ENCODE measurements around the gene OR5D18. TPM values are rescaled to one million over a fixed set of nuclear protein-coding genes. Genes with fewer than 3 reads are reported as not detected.

OR5D18 gene
- total RNA-seq (not detected), polyA plus RNA-seq (not detected)
- long read RNA-seq, donor 1 = 0 reads
- long read RNA-seq, donor 2 = 0 reads
- long read RNA-seq, donor 3 = 0 reads
- long read RNA-seq, donor 4 = 0 reads

DNA sequence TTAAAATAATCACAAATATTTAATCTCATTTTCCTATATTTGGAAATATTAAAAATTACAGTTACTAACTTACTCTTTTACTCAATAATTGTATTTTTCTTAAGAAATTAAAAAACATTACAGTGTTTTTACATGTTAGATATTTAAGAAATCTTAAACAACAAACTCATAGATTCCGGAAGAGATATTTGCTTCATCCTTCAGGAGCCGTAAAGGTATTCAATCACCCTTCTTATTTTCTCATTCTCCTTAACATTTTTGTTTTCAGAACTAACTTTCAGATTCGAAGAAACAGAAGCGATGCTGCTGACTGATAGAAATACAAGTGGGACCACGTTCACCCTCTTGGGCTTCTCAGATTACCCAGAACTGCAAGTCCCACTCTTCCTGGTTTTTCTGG, at the start of gene OR5D18:
Gene OR5D18 (plus strand): TSS at position 301 of the 400 bp plus-strand sequence. CDS start 0 bp downstream, at position 301.
- ATAC-seq (no peak), DNase-seq (no peak)
- H3K4me3 ChIP-seq (ENCODE audit: low read length) = no peak within 1 kb of the TSS
- intact Hi-C loops (cut with DNase I) = no loop called here
- no peaks in the 10 kb centered on the region for H3K9me3 ChIP-seq (ENCODE audit: control insufficient read depth, low read length)
- no peaks in the 10 kb centered on the region for H3K27me3 ChIP-seq (ENCODE audit: control insufficient read depth, insufficient read depth)
- no peaks in the 10 kb centered on the region for H3K4me1 ChIP-seq (ENCODE audit: control insufficient read depth, insufficient read depth, low read length)
- 80% methylated on average over 5 of the region's 5 CpGs for WGBS
- no peak within 1 kb of the TSS for H3K27ac ChIP-seq (ENCODE audit: low read length)

DNA sequence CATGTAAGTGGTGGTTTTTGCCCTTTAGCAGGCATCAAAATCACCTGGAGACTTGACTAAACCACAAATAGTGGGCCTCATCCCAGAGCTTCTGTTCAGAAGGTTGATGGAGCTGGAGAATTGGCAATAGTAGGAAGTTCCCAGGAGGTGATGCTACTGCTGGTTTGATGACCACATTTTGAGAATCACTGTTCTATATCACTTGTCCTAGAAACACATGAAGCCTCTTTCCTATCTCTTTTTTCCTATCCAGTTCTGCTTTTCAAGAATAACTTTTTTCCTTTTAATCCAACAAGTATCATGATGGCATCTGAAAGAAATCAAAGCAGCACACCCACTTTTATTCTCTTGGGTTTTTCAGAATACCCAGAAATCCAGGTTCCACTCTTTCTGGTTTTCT, 46.3 kb upstream of the OR5D18 start, which contains the start of gene OR5D13:
Gene OR5D13 (plus strand): TSS at position 301 of the 400 bp plus-strand sequence. CDS start 0 bp downstream, at position 301.
- ATAC-seq = no peak

GRCh38 chr11:55791606-55792005, 27.8 kb upstream of the OR5D18 start:
- WGBS = 79% methylated on average over 1 of the region's 1 CpG
- ATAC-seq (no peak), DNase-seq (no peak)
- no peaks in the 10 kb centered on the region for H3K9me3 ChIP-seq (ENCODE audit: control insufficient read depth, low read length)
- no peaks in the 10 kb centered on the region for H3K27me3 ChIP-seq (ENCODE audit: control insufficient read depth, insufficient read depth)
- H3K27ac ChIP-seq (ENCODE audit: low read length) = no peak overlapping the region
- intact Hi-C loops (cut with DNase I) = no loop called here
- no peak overlapping the region for H3K4me3 ChIP-seq (ENCODE audit: low read length)
- H3K4me1 ChIP-seq (ENCODE audit: control insufficient read depth, insufficient read depth, low read length) = no peaks in the 10 kb centered on the region

More for the DNA sequence above, 46.3 kb upstream of the OR5D18 start, which contains the start of gene OR5D13:
- Histone ChIP-seq H3K27ac (ENCODE audit: low read length) (no peak within 1 kb of the TSS), H3K9me3 (ENCODE audit: control insufficient read depth, low read length) (no peaks in the 10 kb centered on the region), H3K4me1 (ENCODE audit: control insufficient read depth, insufficient read depth, low read length) (no peaks in the 10 kb centered on the region), H3K4me3 (ENCODE audit: low read length) (no peak within 1 kb of the TSS), H3K27me3 (ENCODE audit: control insufficient read depth, insufficient read depth) (no peaks in the 10 kb centered on the region)
- intact Hi-C loops (cut with DNase I) = no loop called here
- DNase-seq = no peak

- ATAC-seq = no peak
- 36% methylated on average over 2 of the region's 2 CpGs for WGBS
- H3K4me1 ChIP-seq (ENCODE audit: control insufficient read depth, insufficient read depth, low read length) = no peaks in the 10 kb centered on the region
- DNase-seq = no peak
- no peaks in the 10 kb centered on the region for H3K27me3 ChIP-seq (ENCODE audit: control insufficient read depth, insufficient read depth)
- no peaks in the 10 kb centered on the region for H3K9me3 ChIP-seq (ENCODE audit: control insufficient read depth, low read length)
- no peak overlapping the region for H3K27ac ChIP-seq (ENCODE audit: low read length)
- no peak overlapping the region for H3K4me3 ChIP-seq (ENCODE audit: low read length)
- intact Hi-C loops (cut with DNase I) = no loop called here
These were observed 26.1 kb upstream of the OR5D18 start for GRCh38 chr11:55793321-55793720.

DNA sequence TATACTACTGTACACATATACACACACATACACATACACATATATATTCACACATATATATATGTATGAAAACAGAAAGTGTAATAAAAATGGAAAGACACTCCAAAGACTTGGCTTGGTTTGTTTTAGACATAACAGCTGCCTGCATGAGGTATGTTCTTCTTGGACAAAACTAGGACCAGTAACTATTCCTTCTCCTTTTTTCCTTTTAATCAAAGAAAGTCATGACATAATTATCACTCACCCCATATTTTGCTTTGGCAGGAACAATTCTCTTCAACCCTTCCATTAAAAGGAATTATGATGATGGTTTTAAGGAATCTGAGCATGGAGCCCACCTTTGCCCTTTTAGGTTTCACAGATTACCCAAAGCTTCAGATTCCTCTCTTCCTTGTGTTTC, 24.2 kb upstream of the OR5D18 start, which contains the start of gene OR5D14:
Gene OR5D14 (plus strand): TSS at position 301 of the 400 bp plus-strand sequence. CDS start 0 bp downstream, at position 301.
- H3K27me3 ChIP-seq (ENCODE audit: control insufficient read depth, insufficient read depth) = no peaks in the 10 kb centered on the region
- DNase-seq = no peak
- no peak for ATAC-seq
- intact Hi-C loops (cut with DNase I) = no loop called here
- no peaks in the 10 kb centered on the region for H3K4me1 ChIP-seq (ENCODE audit: control insufficient read depth, insufficient read depth, low read length)
- H3K4me3 ChIP-seq (ENCODE audit: low read length) = no peak within 1 kb of the TSS
- H3K9me3 ChIP-seq (ENCODE audit: control insufficient read depth, low read length) = no peaks in the 10 kb centered on the region
- no peak within 1 kb of the TSS for H3K27ac ChIP-seq (ENCODE audit: low read length)

GRCh38 chr11:55806248-55806647, 13.2 kb upstream of the OR5D18 start:
- Histone ChIP-seq H3K4me3 (ENCODE audit: low read length) (no peak overlapping the region), H3K9me3 (ENCODE audit: control insufficient read depth, low read length) (no peaks in the 10 kb centered on the region), H3K4me1 (ENCODE audit: control insufficient read depth, insufficient read depth, low read length) (no peaks in the 10 kb centered on the region), H3K27me3 (ENCODE audit: control insufficient read depth, insufficient read depth) (no peaks in the 10 kb centered on the region), H3K27ac (ENCODE audit: low read length) (no peak overlapping the region)
- intact Hi-C loops (cut with DNase I) = no loop called here
- DNase-seq (no peak), ATAC-seq (no peak)
- WGBS = 86% methylated on average over 1 of the region's 1 CpG

- ATAC-seq = no peak
- 92% methylated on average over 1 of the region's 1 CpG for WGBS
- Histone ChIP-seq H3K9me3 (ENCODE audit: control insufficient read depth, low read length) (no peaks in the 10 kb centered on the region), H3K27me3 (ENCODE audit: control insufficient read depth, insufficient read depth) (no peaks in the 10 kb centered on the region), H3K4me1 (ENCODE audit: control insufficient read depth, insufficient read depth, low read length) (no peaks in the 10 kb centered on the region), H3K27ac (ENCODE audit: low read length) (no peak within 1 kb of the TSS), H3K4me3 (ENCODE audit: low read length) (no peak within 1 kb of the TSS)
- intact Hi-C loops (cut with DNase I) = no loop called here
- no peak for DNase-seq
These were observed 8.4 kb upstream of the OR5D18 start, which contains the start of gene OR5L1 for GRCh38 chr11:55811067-55811466. TSS of gene OR5L1 (plus strand) at chr11:55811367. CDS start at chr11:55811467, 100 bp downstream.

GRCh38 chr11:55826919-55827318, 7.5 kb downstream of the OR5D18 start, which contains the start of gene OR5L2:
TSS of gene OR5L2 (plus strand) at chr11:55827219. CDS start at chr11:55827219, 0 bp downstream.
- ATAC-seq = no peak
- H3K27me3 ChIP-seq (ENCODE audit: control insufficient read depth, insufficient read depth) = no peaks in the 10 kb centered on the region
- H3K9me3 ChIP-seq (ENCODE audit: control insufficient read depth, low read length) = no peaks in the 10 kb centered on the region
- DNase-seq = no peak
- intact Hi-C loops (cut with DNase I) = no loop called here
- H3K4me1 ChIP-seq (ENCODE audit: control insufficient read depth, insufficient read depth, low read length) = no peaks in the 10 kb centered on the region
- no peak within 1 kb of the TSS for H3K27ac ChIP-seq (ENCODE audit: low read length)
- H3K4me3 ChIP-seq (ENCODE audit: low read length) = no peak within 1 kb of the TSS

DNA sequence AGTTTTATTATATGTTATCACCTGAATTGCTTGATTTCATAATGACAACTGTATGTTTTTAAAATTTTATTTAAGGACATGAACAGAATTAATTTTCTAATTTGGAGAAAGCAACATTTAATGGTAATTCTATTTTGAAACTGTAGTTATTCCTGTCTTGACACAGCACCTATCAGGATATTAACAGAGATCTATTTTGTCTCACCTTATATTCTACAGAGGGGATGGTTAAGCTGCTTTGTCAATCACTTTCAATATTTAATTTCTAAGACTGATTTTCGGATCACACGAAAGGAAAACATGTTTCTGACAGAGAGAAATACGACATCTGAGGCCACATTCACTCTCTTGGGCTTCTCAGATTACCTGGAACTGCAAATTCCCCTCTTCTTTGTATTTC, 19.0 kb downstream of the OR5D18 start, which contains the start of gene OR5D16:
Gene OR5D16 (plus strand): TSS at position 301 of the 400 bp plus-strand sequence. CDS start 0 bp downstream, at position 301.
- DNase-seq = no peak
- H3K4me1 ChIP-seq (ENCODE audit: control insufficient read depth, insufficient read depth, low read length) = no peaks in the 10 kb centered on the region
- 29% methylated on average over 3 of the region's 3 CpGs for WGBS
- no peaks in the 10 kb centered on the region for H3K9me3 ChIP-seq (ENCODE audit: control insufficient read depth, low read length)
- intact Hi-C loops (cut with DNase I) = no loop called here
- no peak within 1 kb of the TSS for H3K4me3 ChIP-seq (ENCODE audit: low read length)
- H3K27me3 ChIP-seq (ENCODE audit: control insufficient read depth, insufficient read depth) = no peaks in the 10 kb centered on the region
- ATAC-seq = no peak
- no peak within 1 kb of the TSS for H3K27ac ChIP-seq (ENCODE audit: low read length)

- Histone ChIP-seq H3K9me3 (ENCODE audit: control insufficient read depth, low read length) (no peaks in the 10 kb centered on the region), H3K27me3 (ENCODE audit: control insufficient read depth, insufficient read depth) (no peaks in the 10 kb centered on the region), H3K4me1 (ENCODE audit: control insufficient read depth, insufficient read depth, low read length) (no peaks in the 10 kb centered on the region), H3K4me3 (ENCODE audit: low read length) (no peak overlapping the region), H3K27ac (ENCODE audit: low read length) (no peak overlapping the region)
- intact Hi-C loops (cut with DNase I) = no loop called here
- DNase-seq = no peak
- 35% methylated on average over 2 of the region's 2 CpGs for WGBS
- no peak for ATAC-seq
These were observed 28.0 kb downstream of the OR5D18 start for GRCh38 chr11:55847453-55847852.

GRCh38 chr11:55849037-55849436, 29.6 kb downstream of the OR5D18 start:
- Histone ChIP-seq H3K9me3 (ENCODE audit: control insufficient read depth, low read length) (no peaks in the 10 kb centered on the region), H3K4me3 (ENCODE audit: low read length) (no peak overlapping the region), H3K4me1 (ENCODE audit: control insufficient read depth, insufficient read depth, low read length) (no peaks in the 10 kb centered on the region), H3K27me3 (ENCODE audit: control insufficient read depth, insufficient read depth) (no peaks in the 10 kb centered on the region), H3K27ac (ENCODE audit: low read length) (no peak overlapping the region)
- DNase-seq (no peak), ATAC-seq (no peak)
- intact Hi-C loops (cut with DNase I) = no loop called here

DNA sequence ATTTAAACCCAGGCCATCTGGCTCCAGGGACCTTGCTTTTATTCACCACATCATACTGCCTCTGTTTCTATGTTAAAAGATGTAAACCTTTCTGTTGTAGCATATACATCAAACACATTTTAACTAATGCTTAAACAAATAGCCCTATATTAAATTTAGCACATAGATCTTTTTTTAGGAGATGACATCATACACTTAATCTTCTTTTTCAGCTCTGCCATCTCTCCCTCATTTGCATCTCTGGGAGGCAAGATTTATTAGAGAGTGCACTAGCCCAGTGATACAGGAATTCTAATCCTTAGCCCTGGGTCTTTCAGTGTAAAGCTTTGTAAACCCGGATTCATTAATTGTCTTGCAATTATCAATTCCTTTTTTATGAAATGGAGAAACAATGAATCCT, 32.7 kb downstream of the OR5D18 start:
- Histone ChIP-seq H3K9me3 (ENCODE audit: control insufficient read depth, low read length) (no peaks in the 10 kb centered on the region), H3K27me3 (ENCODE audit: control insufficient read depth, insufficient read depth) (no peaks in the 10 kb centered on the region), H3K4me3 (ENCODE audit: low read length) (no peak overlapping the region), H3K4me1 (ENCODE audit: control insufficient read depth, insufficient read depth, low read length) (no peaks in the 10 kb centered on the region), H3K27ac (ENCODE audit: low read length) (no peak overlapping the region)
- ATAC-seq = no peak
- 74% methylated on average over 1 of the region's 1 CpG for WGBS
- DNase-seq = no peak
- intact Hi-C loops (cut with DNase I) = no loop called here

All from right cardiac atrium (tissue), 5 donors.